ENCODE data around the gene SH3PXD2B.
"Not testable (repeated sequence)": the region's sequence is repeated elsewhere in the genome, so short reads cannot be mapped to it uniquely, and the experiment has no call there.

SH3PXD2B gene

GRCh38 chr5:172302047-172302710, 152.1 kb downstream of the SH3PXD2B start:
- no peak for DNase-seq (ENCODE audit: low read depth, low spot score)

- no peak for DNase-seq (ENCODE audit: low read depth, low spot score)
Observed at GRCh38 chr5:172299916-172300439, 154.3 kb downstream of the SH3PXD2B start.

GRCh38 chr5:172294831-172295230, 159.5 kb downstream of the SH3PXD2B start:
- DNase-seq (ENCODE audit: low read depth, low spot score) = no peak

- DNase-seq (ENCODE audit: low read depth, low spot score) = no peak
Observed at GRCh38 chr5:172293745-172294342, 160.5 kb downstream of the SH3PXD2B start.

GRCh38 chr5:172293054-172293744, 161.1 kb downstream of the SH3PXD2B start:
- DNase-seq (ENCODE audit: low read depth, low spot score) = peak; percentile 29

- not testable (repeated sequence) for DNase-seq (ENCODE audit: low read depth, low spot score)
Observed at GRCh38 chr5:172291837-172292236, 162.5 kb downstream of the SH3PXD2B start.

GRCh38 chr5:172288465-172288864, 165.9 kb downstream of the SH3PXD2B start:
- no peak for DNase-seq (ENCODE audit: low read depth, low spot score)

GRCh38 chr5:172287140-172287539, 167.2 kb downstream of the SH3PXD2B start:
- not testable (repeated sequence) for DNase-seq (ENCODE audit: low read depth, low spot score)

GRCh38 chr5:172285226-172286143, 168.8 kb downstream of the SH3PXD2B start:
- no peak for DNase-seq (ENCODE audit: low read depth, low spot score)

GRCh38 chr5:172284611-172284980, 169.7 kb downstream of the SH3PXD2B start:
- no peak for DNase-seq (ENCODE audit: low read depth, low spot score)

- DNase-seq (ENCODE audit: low read depth, low spot score) = peak; percentile 43
Observed at GRCh38 chr5:172283862-172284610, 170.3 kb downstream of the SH3PXD2B start.

- peak; percentile 56 for DNase-seq (ENCODE audit: low read depth, low spot score)
Observed at GRCh38 chr5:172283020-172283861, 171.1 kb downstream of the SH3PXD2B start, which contains the start of gene UBTD2. TSS of gene UBTD2 (minus strand) at chr5:172283764. CDS start at chr5:172283665, 99 bp downstream.

GRCh38 chr5:172282272-172283019, 171.9 kb downstream of the SH3PXD2B start:
- DNase-seq (ENCODE audit: low read depth, low spot score) = no peak

- no peak for DNase-seq (ENCODE audit: low read depth, low spot score)
Observed at GRCh38 chr5:172281346-172281745, 173.0 kb downstream of the SH3PXD2B start.

- DNase-seq (ENCODE audit: low read depth, low spot score) = no peak
Observed at GRCh38 chr5:172280929-172281328, 173.4 kb downstream of the SH3PXD2B start.

- DNase-seq (ENCODE audit: low read depth, low spot score) = no peak
Observed at GRCh38 chr5:172280317-172280716, 174.0 kb downstream of the SH3PXD2B start.

GRCh38 chr5:172278356-172278755, 176.0 kb downstream of the SH3PXD2B start:
- DNase-seq (ENCODE audit: low read depth, low spot score) = no peak

- no peak for DNase-seq (ENCODE audit: low read depth, low spot score)
Observed at GRCh38 chr5:172276214-172276613, 178.1 kb downstream of the SH3PXD2B start.

Data from activated naive CD8-positive, alpha-beta T cell treated with anti-CD3 and anti-CD28 coated beads, Interleukin-2, amount 50 U/mL, for 16 hours (primary cell).